WTC11 (cell line): ENCODE measurements around the gene AK8. TPM values are rescaled to one million over a fixed set of nuclear protein-coding genes. Genes with fewer than 3 reads are reported as not detected.

Experiments
- ATAC-seq: fragments of 200-7000 bp; cut with Tn5 transposase; 2 replicates; pipeline ENCODE4 v1.10.0; 2021; ENCODE audit warnings: mild to moderate bottlenecking, moderate library complexity
- CTCF ChIA-PET: fragments of 300-600 bp; sonication (Branson Sonifier 250); formaldehyde crosslinking; loops from one replicate; lab custom pipeline; 2021; ENCODE audit warnings: antibody characterized with exemption; lab: Charles Lee
- POLR2A ChIA-PET: fragments of 350-600 bp; sonication (Branson Sonifier 250); formaldehyde crosslinking; loops from one replicate; lab custom pipeline; 2021; ENCODE audit warnings: antibody characterized with exemption; lab: Charles Lee
- DNase-seq: peaks from one replicate; pipeline ENCODE4 v3.0.0; 2021; ENCODE audit warnings: low spot score
- H3K27ac Mint-ChIP-seq: 2 replicates; pipeline ENCODE4 v1.8.0; 2021; ENCODE audit warnings: mixed read lengths
- H3K27me3 Mint-ChIP-seq: 2 replicates; pipeline ENCODE4 v1.8.0; 2021; ENCODE audit warnings: low read depth, mild to moderate bottlenecking, moderate library complexity, mixed read lengths
- H3K36me3 Mint-ChIP-seq: 2 replicates; pipeline ENCODE4 v1.8.0; 2021; ENCODE audit warnings: mixed read lengths
- H3K4me1 Mint-ChIP-seq: 2 replicates; pipeline ENCODE4 v1.8.0; 2022; ENCODE audit warnings: mixed read lengths
- H3K4me3 Mint-ChIP-seq: 2 replicates; pipeline ENCODE4 v1.8.0; 2021; ENCODE audit warnings: mild to moderate bottlenecking, moderate library complexity, mixed read lengths
- H3K9me3 Mint-ChIP-seq: 2 replicates; pipeline ENCODE4 v1.8.0; 2021; ENCODE audit warnings: mixed read lengths
- AFF4 ChIP-seq: sonication (generic); formaldehyde crosslinking; IDR thresholded peaks from 2 replicates; pipeline ENCODE4 v1.8.1; 2023; ENCODE audit warnings: mild to moderate bottlenecking, missing genetic modification reagents, borderline replicate concordance
- ATF1 ChIP-seq: sonication (generic); formaldehyde crosslinking; IDR thresholded peaks from 2 replicates; pipeline ENCODE4 v1.8.1; 2023; ENCODE audit warnings: mild to moderate bottlenecking, moderate library complexity, missing genetic modification reagents
- CREM ChIP-seq: sonication (generic); formaldehyde crosslinking; IDR thresholded peaks from 2 replicates; pipeline ENCODE4 v1.8.1; 2022; ENCODE audit warnings: mild to moderate bottlenecking, missing genetic modification reagents, moderate library complexity
- ESRRA ChIP-seq: sonication (generic); formaldehyde crosslinking; IDR thresholded peaks from 2 replicates; pipeline ENCODE4 v1.8.1; 2022; ENCODE audit warnings: mild to moderate bottlenecking, missing genetic modification reagents, borderline replicate concordance
- HMGA2 ChIP-seq: fragments of 250-450 bp; sonication (Bioruptor Pico); IDR thresholded peaks from 2 replicates; pipeline ENCODE4 v1.4.0; 2021; ENCODE audit warnings: mild to moderate bottlenecking, moderate library complexity
- MXD4 ChIP-seq: fragments of 250-450 bp; sonication (Bioruptor Pico); IDR thresholded peaks from 2 replicates; pipeline ENCODE4 v1.8.0; 2021; ENCODE audit warnings: mild to moderate bottlenecking, moderate library complexity, borderline replicate concordance
- NFYB ChIP-seq: sonication (generic); formaldehyde crosslinking; conservative IDR thresholded peaks from 2 replicates; pipeline ENCODE4 v1.8.0; 2022; ENCODE audit warnings: low read depth, missing genetic modification reagents
- RORB ChIP-seq: fragments of 250-450 bp; sonication (Bioruptor Pico); IDR thresholded peaks from 2 replicates; pipeline ENCODE4 v1.9.0; 2021; ENCODE audit warnings: mild to moderate bottlenecking
- ZNF281 ChIP-seq: sonication (generic); formaldehyde crosslinking; IDR thresholded peaks from 2 replicates; pipeline ENCODE4 v1.8.0; 2023; ENCODE audit warnings: mild to moderate bottlenecking, missing genetic modification reagents
- total RNA-seq: library from RNA; stranded (reverse); gene quantifications from 3 replicates; pipeline ENCODE4 v1.2.3, GENCODE V29; 2021
- TF ChIP-seq, protein P1 (sequence below): sonication (generic); formaldehyde crosslinking; IDR thresholded peaks from 2 replicates; pipeline ENCODE4 v1.8.1; 2022; ENCODE audit warnings: missing genetic modification reagents, borderline replicate concordance
- TF ChIP-seq, protein P2 (sequence below): fragments of 250-450 bp; sonication (Bioruptor Pico); IDR thresholded peaks from 2 replicates; pipeline ENCODE4 v1.9.0; 2021; ENCODE audit warnings: mild to moderate bottlenecking, borderline replicate concordance
- TF ChIP-seq, protein P3 (sequence below): sonication (generic); formaldehyde crosslinking; IDR thresholded peaks from 2 replicates; pipeline ENCODE4 v1.8.1; 2023; ENCODE audit warnings: mild to moderate bottlenecking, moderate library complexity, missing genetic modification reagents
- TF ChIP-seq, protein P4 (sequence below): sonication (generic); formaldehyde crosslinking; IDR thresholded peaks from 2 replicates; pipeline ENCODE4 v1.8.0; 2022; ENCODE audit warnings: mild to moderate bottlenecking, missing genetic modification reagents
- TF ChIP-seq, protein P5 (sequence below): sonication (generic); formaldehyde crosslinking; IDR thresholded peaks from 2 replicates; pipeline ENCODE4 v1.8.0; 2022; ENCODE audit warnings: mild to moderate bottlenecking, missing genetic modification reagents
- TF ChIP-seq, protein P6 (sequence below): sonication (generic); formaldehyde crosslinking; IDR thresholded peaks from 2 replicates; pipeline ENCODE4 v1.8.1; 2023; ENCODE audit warnings: mild to moderate bottlenecking, missing genetic modification reagents

AK8 gene
- total RNA-seq, 1 experiment from 2014 or later: 0.48 TPM

DNA sequence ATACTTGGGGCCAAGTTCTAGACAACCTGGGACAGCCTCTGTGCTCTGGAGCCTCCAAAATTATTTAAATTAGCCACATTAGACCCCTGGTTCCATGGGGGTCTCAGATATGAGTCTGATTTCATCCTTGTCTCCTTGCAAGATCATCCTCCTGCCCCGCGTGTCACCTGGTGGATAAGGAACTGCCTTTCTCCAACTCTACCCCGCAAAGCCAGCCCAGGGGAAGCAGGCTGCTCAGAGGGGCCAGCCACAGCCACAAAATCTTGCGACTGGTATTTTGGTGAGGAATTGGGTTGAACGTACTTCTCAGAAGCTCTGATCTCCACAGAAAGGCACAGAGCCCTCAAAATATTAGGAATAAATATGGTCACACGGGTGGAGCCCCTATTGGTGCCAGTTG is 101.2 kb downstream of the AK8 start:
- no peak overlapping the region for H3K27ac Mint-ChIP-seq
- ATAC-seq (no peak), DNase-seq (no peak)
- peaks cover 16% of the 10 kb centered on the region for H3K9me3 Mint-ChIP-seq
- H3K4me3 Mint-ChIP-seq: no peak overlapping the region
- ChIA-PET POLR2A (no interaction called here), CTCF (no interaction called here)
- TF ChIP-seq ATF1 (CRISPR knock-in tag) (no peak), NFYB (CRISPR knock-in tag) (no peak), MXD4 (no peak), ESRRA (no peak), ZNF281 (CRISPR knock-in tag) (no peak), CREM (CRISPR knock-in tag) (no peak), AFF4 (no peak), HMGA2 (no peak), RORB (CRISPR knock-in tag) (no peak)
- TF ChIP-seq, protein P1, sequence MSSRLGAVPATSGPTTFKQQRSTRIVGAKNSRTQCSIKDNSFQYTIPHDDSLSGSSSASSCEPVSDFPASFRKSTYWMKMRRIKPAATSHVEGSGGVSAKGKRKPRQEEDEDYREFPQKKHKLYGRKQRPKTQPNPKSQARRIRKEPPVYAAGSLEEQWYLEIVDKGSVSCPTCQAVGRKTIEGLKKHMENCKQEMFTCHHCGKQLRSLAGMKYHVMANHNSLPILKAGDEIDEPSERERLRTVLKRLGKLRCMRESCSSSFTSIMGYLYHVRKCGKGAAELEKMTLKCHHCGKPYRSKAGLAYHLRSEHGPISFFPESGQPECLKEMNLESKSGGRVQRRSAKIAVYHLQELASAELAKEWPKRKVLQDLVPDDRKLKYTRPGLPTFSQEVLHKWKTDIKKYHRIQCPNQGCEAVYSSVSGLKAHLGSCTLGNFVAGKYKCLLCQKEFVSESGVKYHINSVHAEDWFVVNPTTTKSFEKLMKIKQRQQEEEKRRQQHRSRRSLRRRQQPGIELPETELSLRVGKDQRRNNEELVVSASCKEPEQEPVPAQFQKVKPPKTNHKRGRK: no peak
- TF ChIP-seq, protein P2, sequence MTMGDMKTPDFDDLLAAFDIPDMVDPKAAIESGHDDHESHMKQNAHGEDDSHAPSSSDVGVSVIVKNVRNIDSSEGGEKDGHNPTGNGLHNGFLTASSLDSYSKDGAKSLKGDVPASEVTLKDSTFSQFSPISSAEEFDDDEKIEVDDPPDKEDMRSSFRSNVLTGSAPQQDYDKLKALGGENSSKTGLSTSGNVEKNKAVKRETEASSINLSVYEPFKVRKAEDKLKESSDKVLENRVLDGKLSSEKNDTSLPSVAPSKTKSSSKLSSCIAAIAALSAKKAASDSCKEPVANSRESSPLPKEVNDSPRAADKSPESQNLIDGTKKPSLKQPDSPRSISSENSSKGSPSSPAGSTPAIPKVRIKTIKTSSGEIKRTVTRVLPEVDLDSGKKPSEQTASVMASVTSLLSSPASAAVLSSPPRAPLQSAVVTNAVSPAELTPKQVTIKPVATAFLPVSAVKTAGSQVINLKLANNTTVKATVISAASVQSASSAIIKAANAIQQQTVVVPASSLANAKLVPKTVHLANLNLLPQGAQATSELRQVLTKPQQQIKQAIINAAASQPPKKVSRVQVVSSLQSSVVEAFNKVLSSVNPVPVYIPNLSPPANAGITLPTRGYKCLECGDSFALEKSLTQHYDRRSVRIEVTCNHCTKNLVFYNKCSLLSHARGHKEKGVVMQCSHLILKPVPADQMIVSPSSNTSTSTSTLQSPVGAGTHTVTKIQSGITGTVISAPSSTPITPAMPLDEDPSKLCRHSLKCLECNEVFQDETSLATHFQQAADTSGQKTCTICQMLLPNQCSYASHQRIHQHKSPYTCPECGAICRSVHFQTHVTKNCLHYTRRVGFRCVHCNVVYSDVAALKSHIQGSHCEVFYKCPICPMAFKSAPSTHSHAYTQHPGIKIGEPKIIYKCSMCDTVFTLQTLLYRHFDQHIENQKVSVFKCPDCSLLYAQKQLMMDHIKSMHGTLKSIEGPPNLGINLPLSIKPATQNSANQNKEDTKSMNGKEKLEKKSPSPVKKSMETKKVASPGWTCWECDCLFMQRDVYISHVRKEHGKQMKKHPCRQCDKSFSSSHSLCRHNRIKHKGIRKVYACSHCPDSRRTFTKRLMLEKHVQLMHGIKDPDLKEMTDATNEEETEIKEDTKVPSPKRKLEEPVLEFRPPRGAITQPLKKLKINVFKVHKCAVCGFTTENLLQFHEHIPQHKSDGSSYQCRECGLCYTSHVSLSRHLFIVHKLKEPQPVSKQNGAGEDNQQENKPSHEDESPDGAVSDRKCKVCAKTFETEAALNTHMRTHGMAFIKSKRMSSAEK (CRISPR knock-in tag): no peak
- TF ChIP-seq, protein P3, sequence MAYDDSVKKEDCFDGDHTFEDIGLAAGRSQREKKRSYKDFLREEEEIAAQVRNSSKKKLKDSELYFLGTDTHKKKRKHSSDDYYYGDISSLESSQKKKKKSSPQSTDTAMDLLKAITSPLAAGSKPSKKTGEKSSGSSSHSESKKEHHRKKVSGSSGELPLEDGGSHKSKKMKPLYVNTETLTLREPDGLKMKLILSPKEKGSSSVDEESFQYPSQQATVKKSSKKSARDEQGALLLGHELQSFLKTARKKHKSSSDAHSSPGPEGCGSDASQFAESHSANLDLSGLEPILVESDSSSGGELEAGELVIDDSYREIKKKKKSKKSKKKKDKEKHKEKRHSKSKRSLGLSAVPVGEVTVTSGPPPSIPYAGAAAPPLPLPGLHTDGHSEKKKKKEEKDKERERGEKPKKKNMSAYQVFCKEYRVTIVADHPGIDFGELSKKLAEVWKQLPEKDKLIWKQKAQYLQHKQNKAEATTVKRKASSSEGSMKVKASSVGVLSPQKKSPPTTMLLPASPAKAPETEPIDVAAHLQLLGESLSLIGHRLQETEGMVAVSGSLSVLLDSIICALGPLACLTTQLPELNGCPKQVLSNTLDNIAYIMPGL (CRISPR knock-in tag): no peak
- TF ChIP-seq, protein P4, sequence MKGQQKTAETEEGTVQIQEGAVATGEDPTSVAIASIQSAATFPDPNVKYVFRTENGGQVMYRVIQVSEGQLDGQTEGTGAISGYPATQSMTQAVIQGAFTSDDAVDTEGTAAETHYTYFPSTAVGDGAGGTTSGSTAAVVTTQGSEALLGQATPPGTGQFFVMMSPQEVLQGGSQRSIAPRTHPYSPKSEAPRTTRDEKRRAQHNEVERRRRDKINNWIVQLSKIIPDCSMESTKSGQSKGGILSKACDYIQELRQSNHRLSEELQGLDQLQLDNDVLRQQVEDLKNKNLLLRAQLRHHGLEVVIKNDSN: no peak
- TF ChIP-seq, protein P5, sequence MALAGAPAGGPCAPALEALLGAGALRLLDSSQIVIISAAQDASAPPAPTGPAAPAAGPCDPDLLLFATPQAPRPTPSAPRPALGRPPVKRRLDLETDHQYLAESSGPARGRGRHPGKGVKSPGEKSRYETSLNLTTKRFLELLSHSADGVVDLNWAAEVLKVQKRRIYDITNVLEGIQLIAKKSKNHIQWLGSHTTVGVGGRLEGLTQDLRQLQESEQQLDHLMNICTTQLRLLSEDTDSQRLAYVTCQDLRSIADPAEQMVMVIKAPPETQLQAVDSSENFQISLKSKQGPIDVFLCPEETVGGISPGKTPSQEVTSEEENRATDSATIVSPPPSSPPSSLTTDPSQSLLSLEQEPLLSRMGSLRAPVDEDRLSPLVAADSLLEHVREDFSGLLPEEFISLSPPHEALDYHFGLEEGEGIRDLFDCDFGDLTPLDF (CRISPR knock-in tag): no peak
- TF ChIP-seq, protein P6, sequence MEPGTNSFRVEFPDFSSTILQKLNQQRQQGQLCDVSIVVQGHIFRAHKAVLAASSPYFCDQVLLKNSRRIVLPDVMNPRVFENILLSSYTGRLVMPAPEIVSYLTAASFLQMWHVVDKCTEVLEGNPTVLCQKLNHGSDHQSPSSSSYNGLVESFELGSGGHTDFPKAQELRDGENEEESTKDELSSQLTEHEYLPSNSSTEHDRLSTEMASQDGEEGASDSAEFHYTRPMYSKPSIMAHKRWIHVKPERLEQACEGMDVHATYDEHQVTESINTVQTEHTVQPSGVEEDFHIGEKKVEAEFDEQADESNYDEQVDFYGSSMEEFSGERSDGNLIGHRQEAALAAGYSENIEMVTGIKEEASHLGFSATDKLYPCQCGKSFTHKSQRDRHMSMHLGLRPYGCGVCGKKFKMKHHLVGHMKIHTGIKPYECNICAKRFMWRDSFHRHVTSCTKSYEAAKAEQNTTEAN (CRISPR knock-in tag): no peak
- peaks cover 16% of the 10 kb centered on the region for H3K27me3 Mint-ChIP-seq
- peaks cover 9% of the 10 kb centered on the region for H3K4me1 Mint-ChIP-seq
- H3K36me3 Mint-ChIP-seq: peaks cover 8% of the 10 kb centered on the region
